Endothelial cell of umbilical vein (primary cell): ENCODE measurements around the gene STK32A. TPM values are rescaled to one million over a fixed set of nuclear protein-coding genes. Genes with fewer than 3 reads are reported as not detected.

Experiments
- BruUV-seq: library from RNA; stranded (reverse); fragments of 400-500 nt; replicated peaks from 2 replicates; lab custom pipeline; 2021; lab: Mats Ljungman, UMichigan
- CTCF ChIA-PET: fragments of 300-600, 350-600 bp; sonication (Branson Sonifier 250); formaldehyde crosslinking; loops from one replicate; lab custom pipeline; 2021; ENCODE audit warnings: antibody characterized with exemption, inconsistent platforms; lab: Charles Lee
- POLR2A ChIA-PET: fragments of 300-600, 350-600 bp; sonication (Branson Sonifier 250); formaldehyde crosslinking; loops from one replicate; lab custom pipeline; 2021; ENCODE audit warnings: antibody characterized with exemption, inconsistent platforms; lab: Charles Lee
- DNase-seq: peaks from one replicate; pipeline ENCODE4 v3.0.0-alpha.2; 2011; ENCODE audit warnings: low read depth, low spot score
- FAIRE-seq: peaks from 2 replicates; lab custom pipeline; 2011; peaks lifted over from hg19 to GRCh38; lab: Jason Lieb, UNC
- H2AFZ ChIP-seq: 2 replicates; pipeline ENCODE4 v1.6.0; 2012; ENCODE audit warnings: low read depth, low read length, control low read depth, inconsistent platforms
- H3K27ac ChIP-seq: 2 replicates; pipeline ENCODE4 v1.5.1; 2011; ENCODE audit warnings: low read depth, mild to moderate bottlenecking, control low read depth, low read length, moderate library complexity; ENCODE audit not compliant: insufficient read depth
- H3K27me3 ChIP-seq, 2 experiments: 2 replicates each; pipeline versions ENCODE4 v1.6.0 to v1.6.1; 2011; ENCODE audit warnings: low read length in 2 of 2, mixed read lengths in 1 of 2; ENCODE audit not compliant: control insufficient read depth in 2 of 2, insufficient read depth in 2 of 2
- H3K36me3 ChIP-seq, 2 experiments: 2 replicates in 1 of 2; 3 replicates in 1 of 2; pipeline ENCODE4 v1.5.1; 2011; ENCODE audit warnings: low read length in 2 of 2, mild to moderate bottlenecking in 1 of 2, moderate library complexity in 1 of 2; ENCODE audit not compliant: control insufficient read depth in 2 of 2, insufficient read depth in 2 of 2; ENCODE audit errors: extremely low read depth in 1 of 2
- H3K4me1 ChIP-seq: 3 replicates; pipeline ENCODE4 v1.5.1; 2011; ENCODE audit warnings: mild to moderate bottlenecking, low read length; ENCODE audit not compliant: control insufficient read depth, insufficient read depth; ENCODE audit errors: extremely low read depth
- H3K4me2 ChIP-seq: 2 replicates; pipeline ENCODE4 v1.6.1; 2011; ENCODE audit warnings: low read length, control low read depth, mixed read lengths; ENCODE audit not compliant: insufficient read depth
- H3K4me3 ChIP-seq, 3 experiments: fragments of 200-600 bp in 1 of 3; sonication (generic), shearing (Covaris generic) in 1 of 3; replicated peaks in 1 of 3; 2 replicates each; pipeline ENCODE4 v1.5.1; 2011 to 2016; ENCODE audit warnings: control low read depth in 3 of 3, low read length in 3 of 3, mild to moderate bottlenecking in 2 of 3, inconsistent platforms in 1 of 3, low read depth in 1 of 3, moderate library complexity in 1 of 3; ENCODE audit not compliant: insufficient read depth in 1 of 3
- H3K79me2 ChIP-seq: 2 replicates; pipeline ENCODE4 v1.6.0; 2012; ENCODE audit warnings: low read length, inconsistent platforms; ENCODE audit not compliant: control insufficient read depth, insufficient read depth
- H3K9ac ChIP-seq: replicated peaks from 2 replicates; pipeline ENCODE3; 2011; ENCODE audit warnings: low read length, control low read depth; ENCODE audit not compliant: insufficient read depth; ENCODE audit errors: extremely low read depth
- H3K9me1 ChIP-seq: replicated peaks from 3 replicates; pipeline ENCODE4 v1.6.0; 2011; ENCODE audit warnings: mild to moderate bottlenecking, low read length; ENCODE audit not compliant: control insufficient read depth, insufficient read depth; ENCODE audit errors: extremely low read depth
- H3K9me3 ChIP-seq: replicated peaks from 2 replicates; pipeline ENCODE4 v1.5.1; 2012; ENCODE audit warnings: low read length, inconsistent platforms; ENCODE audit not compliant: control insufficient read depth, insufficient read depth
- H4K20me1 ChIP-seq: replicated peaks from 2 replicates; pipeline ENCODE3; 2011; ENCODE audit warnings: mild to moderate bottlenecking, low read length; ENCODE audit not compliant: control insufficient read depth, insufficient read depth; ENCODE audit errors: extremely low read depth
- CTCF ChIP-seq, 2 donors: IDR thresholded peaks; 1 replicate in 1 of 2; 2 replicates in 1 of 2; pipeline ENCODE4 v1.5.1; 2011; ENCODE audit warnings: low read length in 2 of 2, mild to moderate bottlenecking in 2 of 2, moderate library complexity in 2 of 2, control low read depth in 1 of 2, inconsistent platforms in 1 of 2, low read depth in 1 of 2; ENCODE audit not compliant: insufficient read depth in 1 of 2; ENCODE audit errors: extremely low read depth in 1 of 2
- JUN ChIP-seq: IDR thresholded peaks from 2 replicates; pipeline ENCODE4 v1.6.1; 2011; ENCODE audit warnings: borderline replicate concordance, low read depth; ENCODE audit not compliant: insufficient read length, insufficient read depth
- dilution Hi-C: fragments of 300-500 bp; cut with MboI; formaldehyde crosslinking; loops from one replicate; pipeline ENCODE4 v1.15.0; 2019; ENCODE audit warnings: low sequenced_read_pairs; ENCODE audit not compliant: extremely low pct_ligation_motif_present
- intact Hi-C: fragments of 100-400 bp; cut with micrococcal nuclease; formaldehyde crosslinking; loops from one replicate; pipeline ENCODE4 v1.10.0; 2022
- polyA plus RNA-seq, 4 experiments: library from polyadenylated mRNA; depleted of rRNA in 3 of 4; stranded (reverse) in 3 of 4; unstranded in 1 of 4; fragments of >200 nt; gene quantifications; 2 replicates each; pipeline versions ENCODE4 v1.2.1 to v1.2.3, GENCODE V29; 2011 to 2012; ENCODE audit warnings: missing spikeins in 1 of 4
- total RNA-seq: library from RNA; stranded (reverse); gene quantifications from 2 replicates; pipeline ENCODE4 v1.2.3, GENCODE V29; 2021

Gene STK32A
- total and polyA plus RNA-seq, 2 donors (not counting 3 experiments of a cell fraction or from before 2014, with no cell fraction given), result not detected

GRCh38 chr5:147393874-147394672, 159.2 kb downstream of the STK32A start:
- H3K36me3 ChIP-seq, result peaks cover 15 to 22% of the 10 kb centered on the region in 2 experiments
- POLR2A ChIA-PET, result interaction anchor here (0.6 kb wide), 1 partner anchor 59 kb away, joined by 3 read pairs; no protein-coding TSS in a partner anchor

More at GRCh38 chr5:147393874-147394672, 159.2 kb downstream of the STK32A start:
- no peaks in the 10 kb centered on the region for H3K27me3 ChIP-seq
- no peak overlapping the region for H3K27ac ChIP-seq
- H3K4me2 ChIP-seq, result no peak overlapping the region
- DNase-seq (no peak), FAIRE-seq (no peak)
- H4K20me1 ChIP-seq, result no peaks in the 10 kb centered on the region
- BruUV-seq, result no TSS peak
- no peak overlapping the region for H2AFZ ChIP-seq
- peak; percentile 26 to 35 for TF ChIP-seq CTCF (IDR thresholded peaks at IDR 0.05; ENCODE audit: extremely low read depth in 1 of 2, insufficient read depth in 1 of 2, low read depth in 1 of 2, low read length in 2 of 2)
- TF ChIP-seq JUN, result no peak
- H3K9me1 ChIP-seq, result no peaks in the 10 kb centered on the region
- H3K9me3 ChIP-seq, result no peaks in the 10 kb centered on the region
- CTCF ChIA-PET, result interaction anchor here (1.1 to 6.6 kb wide), 6 partner anchors 21 to 182 kb away, joined by 3 to 63 read pairs (median 12); no protein-coding TSS in a partner anchor
- H3K79me2 ChIP-seq, result no peaks in the 10 kb centered on the region
- dilution Hi-C loops, result no loop called here
- no peak overlapping the region for H3K9ac ChIP-seq
- intact Hi-C loops, result loop anchor here (1.0 to 2.0 kb wide), 3 partner anchors 59 to 183 kb away; no protein-coding TSS in a partner anchor
- H3K4me1 ChIP-seq, result peaks cover 12% of the 10 kb centered on the region
- H3K4me3 ChIP-seq, result no peak overlapping the region
